ENCODE results near the gene PPP2R5E. TPM values are rescaled to one million over a fixed set of nuclear protein-coding genes. Genes with fewer than 3 reads are reported as not detected.
"Not testable (repeated sequence)": the region's sequence is repeated elsewhere in the genome, so short reads cannot be mapped to it uniquely, and the experiment has no call there.

PPP2R5E gene
- 47.3 and 50.8 TPM in 2 replicates for total RNA-seq (ENCODE audit: low replicate concordance)
- long read RNA-seq, partial matches to known transcripts = 3 of 6 reads
- long read RNA-seq, other reads (novel, unspliced or antisense) = 3 of 6 reads

DNA sequence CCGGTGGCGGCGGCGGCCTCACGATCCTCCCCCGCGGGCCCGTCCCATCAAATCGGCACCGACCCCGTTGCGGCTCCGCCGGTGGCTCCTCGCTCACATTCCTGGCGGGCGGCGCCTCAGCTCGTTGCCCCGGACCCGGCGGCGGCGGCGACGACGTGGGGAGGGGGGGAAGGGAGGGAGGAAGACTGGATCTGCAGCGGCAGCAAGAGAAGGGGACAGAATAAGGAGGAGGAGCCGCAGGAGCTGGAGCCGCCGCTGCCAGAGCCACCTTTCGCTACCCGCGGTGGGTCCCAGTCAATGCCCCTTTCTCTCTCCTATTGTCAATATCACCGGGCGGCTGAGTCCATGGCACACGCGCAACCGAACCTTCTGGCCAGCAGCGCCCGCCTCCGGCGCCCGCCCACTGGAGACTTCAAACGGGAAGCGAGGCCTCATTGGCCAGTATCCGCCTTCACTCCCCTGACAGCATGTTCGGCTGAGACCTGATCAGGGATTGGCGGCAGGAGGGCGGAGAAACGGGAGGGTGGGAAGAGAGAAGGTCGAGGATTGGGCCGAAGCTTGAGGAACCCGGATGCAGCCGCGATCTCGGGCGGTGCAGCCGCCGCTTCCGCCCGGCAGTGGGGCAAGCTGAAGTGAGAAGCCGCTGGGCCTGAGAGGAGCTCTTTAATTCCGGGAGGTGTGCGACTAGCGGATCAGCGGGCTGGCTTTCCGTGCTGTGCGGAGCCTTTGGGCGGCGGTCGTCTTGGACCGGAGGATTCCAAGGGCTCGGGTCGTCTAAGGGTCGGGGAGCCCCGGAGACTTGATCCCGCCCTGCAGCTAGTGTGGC is at the start of gene PPP2R5E:
Gene PPP2R5E, minus strand, starts transcription at position 378 of the 826 bp plus-strand sequence. CDS start 3,692 bp downstream, outside the sequence.
- H3K4me3 Mint-ChIP-seq = peak within 1 kb of the TSS; percentile 99
- H3K36me3 Mint-ChIP-seq = peaks cover 17% of the 10 kb centered on the region
- H3K27me3 Mint-ChIP-seq = no peaks in the 10 kb centered on the region
- H3K4me1 Mint-ChIP-seq (ENCODE audit: unreplicated experiment) = peaks cover 28% of the 10 kb centered on the region
- TF ChIP-seq, protein P1, sequence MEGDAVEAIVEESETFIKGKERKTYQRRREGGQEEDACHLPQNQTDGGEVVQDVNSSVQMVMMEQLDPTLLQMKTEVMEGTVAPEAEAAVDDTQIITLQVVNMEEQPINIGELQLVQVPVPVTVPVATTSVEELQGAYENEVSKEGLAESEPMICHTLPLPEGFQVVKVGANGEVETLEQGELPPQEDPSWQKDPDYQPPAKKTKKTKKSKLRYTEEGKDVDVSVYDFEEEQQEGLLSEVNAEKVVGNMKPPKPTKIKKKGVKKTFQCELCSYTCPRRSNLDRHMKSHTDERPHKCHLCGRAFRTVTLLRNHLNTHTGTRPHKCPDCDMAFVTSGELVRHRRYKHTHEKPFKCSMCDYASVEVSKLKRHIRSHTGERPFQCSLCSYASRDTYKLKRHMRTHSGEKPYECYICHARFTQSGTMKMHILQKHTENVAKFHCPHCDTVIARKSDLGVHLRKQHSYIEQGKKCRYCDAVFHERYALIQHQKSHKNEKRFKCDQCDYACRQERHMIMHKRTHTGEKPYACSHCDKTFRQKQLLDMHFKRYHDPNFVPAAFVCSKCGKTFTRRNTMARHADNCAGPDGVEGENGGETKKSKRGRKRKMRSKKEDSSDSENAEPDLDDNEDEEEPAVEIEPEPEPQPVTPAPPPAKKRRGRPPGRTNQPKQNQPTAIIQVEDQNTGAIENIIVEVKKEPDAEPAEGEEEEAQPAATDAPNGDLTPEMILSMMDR (conservative IDR thresholded peaks at IDR 0.05) = no peak
- peak within 1 kb of the TSS; percentile 96 for H3K27ac Mint-ChIP-seq
- DNase-seq (ENCODE audit: extremely low spot score, unreplicated experiment) = peak; percentile 96
- H3K9me3 Mint-ChIP-seq = no peaks in the 10 kb centered on the region

DNA sequence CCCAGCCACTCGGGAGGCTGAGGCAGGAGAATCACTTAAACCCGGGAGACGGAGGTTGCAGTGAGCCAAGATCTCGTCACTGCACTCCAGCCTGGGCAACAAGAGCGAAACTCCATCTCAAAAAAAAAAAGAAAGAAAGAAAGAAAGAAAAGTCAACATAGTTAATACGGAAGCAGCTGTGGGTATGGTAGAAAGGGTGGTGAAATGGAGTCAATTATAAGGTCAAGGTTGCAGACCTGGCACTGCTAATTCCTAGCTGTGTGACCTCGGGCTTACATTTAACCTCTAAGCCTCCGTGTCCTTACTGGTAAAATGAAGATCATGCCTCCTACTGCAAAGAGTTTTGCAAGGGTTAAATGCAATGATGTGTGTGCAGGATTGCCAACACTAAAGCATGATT is 39.9 kb upstream of the PPP2R5E start:
- not testable (repeated sequence) for H3K9me3 Mint-ChIP-seq; H3K36me3 Mint-ChIP-seq; DNase-seq (ENCODE audit: extremely low spot score, unreplicated experiment); H3K27me3 Mint-ChIP-seq; H3K4me1 Mint-ChIP-seq (ENCODE audit: unreplicated experiment); H3K27ac Mint-ChIP-seq; H3K4me3 Mint-ChIP-seq

DNA sequence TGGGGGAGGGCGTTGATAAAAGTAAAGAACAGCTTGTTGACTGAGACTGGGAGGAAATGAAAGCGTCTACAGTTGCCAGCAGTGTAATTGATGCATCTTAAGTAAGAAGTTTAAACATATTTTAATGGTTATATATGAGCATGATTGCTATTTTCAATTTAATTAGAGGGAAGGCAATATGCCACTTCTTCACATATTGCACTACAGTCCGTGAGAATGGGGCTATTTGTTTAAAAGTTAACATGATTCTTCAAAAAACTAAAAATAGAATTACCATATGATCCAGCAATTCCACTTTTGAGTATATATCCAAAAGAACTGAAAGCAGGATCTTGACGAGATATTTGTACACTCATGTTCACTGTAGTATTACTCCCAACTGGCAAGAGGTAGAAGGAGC is 38.3 kb upstream of the PPP2R5E start:
- Mint-ChIP-seq H3K27ac (peak overlapping the region; percentile 22), H3K4me3 (no peak overlapping the region)
- no peak for DNase-seq (ENCODE audit: extremely low spot score, unreplicated experiment)

DNA sequence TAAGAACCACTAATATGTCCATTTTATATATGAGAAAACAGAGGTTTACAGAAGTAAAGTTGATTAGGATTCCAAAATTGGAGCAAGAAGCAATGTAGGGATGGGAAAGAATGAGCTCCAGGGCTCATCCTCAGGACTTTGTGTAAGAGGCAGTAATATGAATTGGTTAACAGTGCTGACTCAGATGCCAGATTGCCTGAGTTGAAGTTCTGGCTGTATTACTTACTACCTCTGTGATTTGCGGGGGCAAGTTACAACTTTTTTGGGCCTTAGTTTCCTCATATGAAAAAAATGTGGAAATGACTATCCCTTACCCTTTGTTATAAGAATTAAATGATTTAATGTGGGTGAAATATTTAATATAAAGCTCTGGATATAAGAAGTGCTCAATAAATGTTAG is 35.1 kb upstream of the PPP2R5E start:
- no peaks in the 10 kb centered on the region for H3K27me3 Mint-ChIP-seq
- H3K36me3 Mint-ChIP-seq = no peaks in the 10 kb centered on the region

More for the DNA sequence above, 38.3 kb upstream of the PPP2R5E start:
- no peaks in the 10 kb centered on the region for H3K4me1 Mint-ChIP-seq (ENCODE audit: unreplicated experiment)
- no peaks in the 10 kb centered on the region for H3K36me3 Mint-ChIP-seq
- no peaks in the 10 kb centered on the region for H3K9me3 Mint-ChIP-seq
- TF ChIP-seq, protein P1 (conservative IDR thresholded peaks at IDR 0.05) = no peak
- H3K27me3 Mint-ChIP-seq = no peaks in the 10 kb centered on the region

DNA sequence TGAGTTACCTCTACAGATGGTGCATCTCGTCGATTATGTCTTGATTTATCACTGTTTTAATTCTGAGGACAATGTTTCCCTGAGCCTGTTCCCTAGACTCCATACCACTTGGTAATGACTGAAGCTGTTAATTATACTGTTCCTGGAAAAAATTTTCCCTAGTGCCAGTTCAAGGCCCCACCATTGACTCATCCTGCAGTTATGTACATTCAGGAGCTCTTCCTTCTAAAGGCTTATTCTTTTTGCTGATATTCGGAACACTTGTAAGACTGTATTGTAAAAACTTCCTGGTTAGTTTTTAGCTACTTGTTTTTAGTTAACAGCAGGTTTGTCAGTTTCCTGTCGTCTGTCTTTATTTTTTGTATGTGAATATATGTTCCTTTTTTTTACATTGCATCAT is 30.4 kb upstream of the PPP2R5E start:
- Mint-ChIP-seq H3K4me3 (no peak overlapping the region), H3K36me3 (no peaks in the 10 kb centered on the region), H3K27ac (no peak overlapping the region), H3K4me1 (ENCODE audit: unreplicated experiment) (no peaks in the 10 kb centered on the region), H3K9me3 (no peaks in the 10 kb centered on the region), H3K27me3 (no peaks in the 10 kb centered on the region)
- TF ChIP-seq, protein P1 (conservative IDR thresholded peaks at IDR 0.05) = no peak
- DNase-seq (ENCODE audit: extremely low spot score, unreplicated experiment) = no peak

More for the DNA sequence above, 35.1 kb upstream of the PPP2R5E start:
- DNase-seq (ENCODE audit: extremely low spot score, unreplicated experiment) = no peak
- Mint-ChIP-seq H3K27ac (no peak overlapping the region), H3K4me3 (no peak overlapping the region), H3K9me3 (no peaks in the 10 kb centered on the region), H3K4me1 (ENCODE audit: unreplicated experiment) (no peaks in the 10 kb centered on the region)
- TF ChIP-seq, protein P1 (conservative IDR thresholded peaks at IDR 0.05) = no peak

DNA sequence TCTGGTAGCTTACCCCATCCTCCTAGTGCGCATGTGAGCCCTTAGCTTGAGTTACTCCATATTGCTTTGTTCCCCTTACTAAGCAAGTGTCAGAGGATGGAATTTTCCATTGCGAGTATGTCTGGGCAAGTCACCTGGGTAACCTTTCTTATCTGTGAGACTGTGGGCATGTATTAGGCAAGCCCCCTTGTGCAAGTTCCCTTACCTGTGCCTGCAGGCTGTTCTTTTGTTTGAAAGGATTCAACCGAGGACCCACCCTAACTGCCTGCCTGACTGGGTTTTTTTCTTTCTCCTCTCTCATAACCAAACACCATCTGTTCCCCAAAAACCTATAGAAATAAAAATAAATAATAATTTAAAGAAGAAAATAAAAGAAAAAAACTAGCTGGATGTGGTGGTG is 22.3 kb upstream of the PPP2R5E start:
- no peak for DNase-seq (ENCODE audit: extremely low spot score, unreplicated experiment)
- H3K4me3 Mint-ChIP-seq = no peak overlapping the region
- TF ChIP-seq, protein P1 (conservative IDR thresholded peaks at IDR 0.05) = no peak
- no peaks in the 10 kb centered on the region for H3K4me1 Mint-ChIP-seq (ENCODE audit: unreplicated experiment)
- no peaks in the 10 kb centered on the region for H3K9me3 Mint-ChIP-seq
- H3K27me3 Mint-ChIP-seq = no peaks in the 10 kb centered on the region
- no peaks in the 10 kb centered on the region for H3K36me3 Mint-ChIP-seq
- H3K27ac Mint-ChIP-seq = no peak overlapping the region

All from type B pancreatic cell (in vitro differentiated cells).